ENCODE data around the gene ASTN2.

GRCh38 chr9:116464987-116465571 is 949.8 kb downstream of the ASTN2 start:
- TF ChIP-seq, protein P1, sequence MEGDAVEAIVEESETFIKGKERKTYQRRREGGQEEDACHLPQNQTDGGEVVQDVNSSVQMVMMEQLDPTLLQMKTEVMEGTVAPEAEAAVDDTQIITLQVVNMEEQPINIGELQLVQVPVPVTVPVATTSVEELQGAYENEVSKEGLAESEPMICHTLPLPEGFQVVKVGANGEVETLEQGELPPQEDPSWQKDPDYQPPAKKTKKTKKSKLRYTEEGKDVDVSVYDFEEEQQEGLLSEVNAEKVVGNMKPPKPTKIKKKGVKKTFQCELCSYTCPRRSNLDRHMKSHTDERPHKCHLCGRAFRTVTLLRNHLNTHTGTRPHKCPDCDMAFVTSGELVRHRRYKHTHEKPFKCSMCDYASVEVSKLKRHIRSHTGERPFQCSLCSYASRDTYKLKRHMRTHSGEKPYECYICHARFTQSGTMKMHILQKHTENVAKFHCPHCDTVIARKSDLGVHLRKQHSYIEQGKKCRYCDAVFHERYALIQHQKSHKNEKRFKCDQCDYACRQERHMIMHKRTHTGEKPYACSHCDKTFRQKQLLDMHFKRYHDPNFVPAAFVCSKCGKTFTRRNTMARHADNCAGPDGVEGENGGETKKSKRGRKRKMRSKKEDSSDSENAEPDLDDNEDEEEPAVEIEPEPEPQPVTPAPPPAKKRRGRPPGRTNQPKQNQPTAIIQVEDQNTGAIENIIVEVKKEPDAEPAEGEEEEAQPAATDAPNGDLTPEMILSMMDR (IDR thresholded peaks at IDR 0.05; ENCODE audit: low read depth, low read length, poor library complexity, severe bottlenecking), result no peak
- no peak for TF ChIP-seq EZH2phosphoT487 (IDR thresholded peaks at IDR 0.05; ENCODE audit: borderline replicate concordance, low read length)

Data from DOHH2 (cell line).